GM21526 (cell line): ENCODE measurements around the gene EIF5A.

Source experiments
- ATAC-seq: cut with Tn5 transposase; IDR thresholded peaks from one replicate; pipeline ENCODE4 v1.9.1; 2021; ENCODE audit warnings: moderate library complexity; ENCODE audit not compliant: unreplicated experiment, low FRiP score

The EIF5A gene

GRCh38 chr17:7284911-7285310 is 22.5 kb upstream of the EIF5A start:
- no peak for ATAC-seq

- ATAC-seq, result no peak
Observed at GRCh38 chr17:7285679-7286078, 21.7 kb upstream of the EIF5A start.

- ATAC-seq, result no peak
Observed at GRCh38 chr17:7289256-7290032, 18.0 kb upstream of the EIF5A start.

GRCh38 chr17:7290166-7290565 is 17.3 kb upstream of the EIF5A start:
- ATAC-seq, result no peak

GRCh38 chr17:7290685-7291084 is 16.7 kb upstream of the EIF5A start:
- ATAC-seq, result no peak

GRCh38 chr17:7292194-7292593 is 15.2 kb upstream of the EIF5A start:
- no peak for ATAC-seq

GRCh38 chr17:7292729-7293128 is 14.7 kb upstream of the EIF5A start:
- no peak for ATAC-seq

GRCh38 chr17:7293159-7293558 is 14.3 kb upstream of the EIF5A start:
- ATAC-seq, result no peak

- no peak for ATAC-seq
Observed at GRCh38 chr17:7293816-7294613, 13.4 kb upstream of the EIF5A start.

- no peak for ATAC-seq
Observed at GRCh38 chr17:7294614-7295153, 12.7 kb upstream of the EIF5A start, which contains the start of gene YBX2. Gene YBX2 (minus strand): TSS chr17:7294639. CDS start chr17:7294500, 139 bp downstream.

GRCh38 chr17:7295230-7296180 is 11.9 kb upstream of the EIF5A start:
- no peak for ATAC-seq

GRCh38 chr17:7296189-7296861 is 11.1 kb upstream of the EIF5A start:
- ATAC-seq, result no peak

GRCh38 chr17:7304179-7304578 is 3.2 kb upstream of the EIF5A start:
- ATAC-seq, result no peak

- ATAC-seq, result no peak
Observed at GRCh38 chr17:7307686-7308624, 527 bp downstream of the EIF5A start.

- no peak for ATAC-seq
Observed at GRCh38 chr17:7308625-7309433, 1.4 kb downstream of the EIF5A start.

GRCh38 chr17:7309628-7310027 is 2.2 kb downstream of the EIF5A start:
- ATAC-seq, result no peak

GRCh38 chr17:7311110-7311705 is 3.8 kb downstream of the EIF5A start:
- no peak for ATAC-seq
